ENCODE measurements around the gene MORN4. TPM values are rescaled to one million over a fixed set of nuclear protein-coding genes. Genes with fewer than 3 reads are reported as not detected.
A peak's percentile ranks its signal among the peaks of the same experiment; 100 is the strongest.

The MORN4 gene
- total and polyA plus RNA-seq, 11 donors, result 7.2 to 31.7 (median 12.8) TPM

DNA sequence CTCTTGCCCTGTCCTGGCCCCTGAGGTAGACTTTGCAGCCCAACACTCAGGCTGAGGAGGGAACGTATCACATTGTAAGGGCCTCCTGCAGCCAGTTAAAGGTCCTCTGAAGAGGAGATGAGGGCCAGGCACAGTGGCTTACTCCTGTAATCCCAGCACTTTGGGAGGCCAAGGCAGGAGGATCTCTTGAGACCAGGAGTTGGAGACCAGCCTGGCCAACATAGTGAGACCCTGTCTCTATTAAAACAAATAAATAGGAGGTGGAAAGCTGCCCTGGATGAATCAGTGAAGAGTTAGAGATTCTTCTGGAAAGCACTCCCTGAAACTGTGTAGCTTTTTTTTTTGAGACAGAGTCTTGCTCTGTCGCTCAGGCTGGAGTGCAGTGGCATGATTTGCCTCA is 46.1 kb downstream of the MORN4 start:
- H3K36me3 ChIP-seq, result no peaks in the 10 kb centered on the region
- no peak for DNase-seq
- peaks cover 0 to 36% (median 3%) of the 10 kb centered on the region in 12 donors for H3K4me1 ChIP-seq
- no peaks in the 10 kb centered on the region for H3K9me3 ChIP-seq
- intact Hi-C loops (cut with DNase I), result no loop called here
- peak overlapping the region in 8 of 12 donors; percentile 22 to 96 (median 85) for H3K27ac ChIP-seq
- no peak for ATAC-seq
- H3K4me3 ChIP-seq, result no peak overlapping the region
- no peak for TF ChIP-seq POLR2A (IDR thresholded peaks at IDR 0.05)
- TF ChIP-seq CTCF (IDR thresholded peaks at IDR 0.05), result no peak
- 75 to 89% (median 86%) methylated on average over 2 of the region's 2 CpGs for WGBS, 4 donors
- no peaks in the 10 kb centered on the region for H3K27me3 ChIP-seq

GRCh38 chr10:97585439-97585811 is 47.9 kb downstream of the MORN4 start:
- ATAC-seq, result peak in 1 of 4 donors; percentile 2
- intact Hi-C loops (cut with DNase I), result loop anchor here in 1 of 10 donors (1.0 kb wide), 1 partner anchor 11 kb away; no protein-coding TSS in a partner anchor

GRCh38 chr10:97584798-97585438 is 48.4 kb downstream of the MORN4 start:
- peak overlapping the region; percentile 67 to 96 (median 84) for H3K27ac ChIP-seq
- no peaks in the 10 kb centered on the region for H3K9me3 ChIP-seq
- intact Hi-C loops (cut with DNase I), result loop anchor here in 1 of 10 donors (1.0 kb wide), 1 partner anchor 11 kb away; no protein-coding TSS in a partner anchor
- peaks cover 0 to 2% (median 0%) of the 10 kb centered on the region in 9 donors for H3K36me3 ChIP-seq
- TF ChIP-seq POLR2A (IDR thresholded peaks at IDR 0.05), result no peak
- peaks cover 0 to 43% (median 4%) of the 10 kb centered on the region in 12 donors for H3K4me1 ChIP-seq
- ATAC-seq (peak; percentile 41 to 63 (median 56)), DNase-seq (peak in 1 of 5 donors; percentile 56)
- H3K4me3 ChIP-seq, result peak overlapping the region in 2 of 12 donors; percentile 3 to 15
- WGBS, 4 donors, result 69 to 85% (median 80%) methylated on average over 4 to 5 of the region's 5 CpGs
- H3K27me3 ChIP-seq, result no peaks in the 10 kb centered on the region

More at GRCh38 chr10:97585439-97585811, 47.9 kb downstream of the MORN4 start:
- Histone ChIP-seq H3K9me3 (no peaks in the 10 kb centered on the region), H3K27me3 (no peaks in the 10 kb centered on the region), H3K4me3 (no peak overlapping the region), H3K36me3 (no peaks in the 10 kb centered on the region), H3K4me1 (peaks cover 0 to 43% (median 4%) of the 10 kb centered on the region in 12 donors), H3K27ac (peak overlapping the region in 11 of 12 donors; percentile 56 to 96 (median 84))
- DNase-seq, result no peak
- TF ChIP-seq CTCF (IDR thresholded peaks at IDR 0.05) (no peak), POLR2A (IDR thresholded peaks at IDR 0.05) (no peak)
- WGBS, 4 donors, result 86 to 93% (median 89%) methylated on average over 5 of the region's 5 CpGs

- Histone ChIP-seq H3K36me3 (peaks cover 0 to 4% (median 0%) of the 10 kb centered on the region in 9 donors), H3K4me3 (peak within 1 kb of the TSS in 2 of 12 donors; percentile 3 to 15), H3K9me3 (no peaks in the 10 kb centered on the region), H3K4me1 (peaks cover 0 to 43% (median 4%) of the 10 kb centered on the region in 12 donors), H3K27me3 (no peaks in the 10 kb centered on the region), H3K27ac (peak within 1 kb of the TSS; percentile 67 to 96 (median 84))
- TF ChIP-seq POLR2A (IDR thresholded peaks at IDR 0.05), result peak in 1 of 2 donors; percentile 53
- no peak for TF ChIP-seq CTCF (IDR thresholded peaks at IDR 0.05)
- peak; percentile 84 to 96 (median 86) for DNase-seq
- intact Hi-C loops (cut with DNase I), result no loop called here
- peak; percentile 92 to 96 (median 96) for ATAC-seq
- WGBS, 4 donors, result 38 to 52% (median 43%) methylated on average over 3 to 5 of the region's 5 CpGs
Measured at GRCh38 chr10:97584060-97584797, 49.1 kb downstream of the MORN4 start, which contains the start of gene HOGA1. TSS of gene HOGA1 (plus strand) at chr10:97584389. CDS start at chr10:97584704, 315 bp downstream.

All from heart left ventricle (tissue), 16 donors.